Mucosa of descending colon (tissue), 3 donors: ENCODE data around the gene PRF1. TPM values are rescaled to one million over a fixed set of nuclear protein-coding genes. Genes with fewer than 3 reads are reported as not detected.

ENCODE experiments used
- ATAC-seq: fragments of 200-7000 bp; cut with Tn5 transposase; one replicate; pipeline ENCODE4 v1.9.1; 2020; ENCODE audit warnings: mild to moderate bottlenecking, moderate library complexity
- DNase-seq, 3 donors: peaks; one replicate each; pipeline ENCODE4 v3.0.0-alpha.2; 2020
- H3K36me3 ChIP-seq: fragments of 200-600 bp; one replicate; pipeline ENCODE4 v1.8.0; 2021; ENCODE audit warnings: low read depth, mild to moderate bottlenecking
- H3K4me1 ChIP-seq: fragments of 200-600 bp; one replicate; pipeline ENCODE4 v1.8.0; 2021; ENCODE audit warnings: low read depth, mild to moderate bottlenecking
- H3K4me3 ChIP-seq: fragments of 200-600 bp; one replicate; pipeline ENCODE4 v1.8.0; 2021; ENCODE audit warnings: mild to moderate bottlenecking
- H3K9me3 ChIP-seq: fragments of 200-600 bp; one replicate; pipeline ENCODE4 v1.8.0; 2021; ENCODE audit warnings: mild to moderate bottlenecking
- CTCF ChIP-seq: fragments of 200-600 bp; IDR thresholded peaks from one replicate; pipeline ENCODE4 v1.8.0; 2022; ENCODE audit warnings: antibody characterized with exemption, mild to moderate bottlenecking
- intact Hi-C, 2 donors: fragments of 100-400 bp; cut with DNase I in 1 of 2; cut with micrococcal nuclease in 1 of 2; formaldehyde crosslinking; loops; one replicate each; pipeline versions ENCODE4 v1.11.0 to v1.11.1; 2022; cut with DNase I, micrococcal nuclease
- total RNA-seq, 3 donors: library from RNA; stranded (reverse); fragmentation: NEBNext Ultra II Directional in 2 of 3; extraction: Animal tissue kit (Norgen Biotek cat#: 25700) in 2 of 3; gene quantifications; one replicate each; pipeline versions ENCODE4 v1.2.1 to v1.2.4, GENCODE V29; 2021 to 2023
- donor health status: DM: no; HTN: no; CAD: no; lungs with moderate emphysema.
- donor health status: DM: no; HTN: no; CAD: no.
- donor health status: DM: no; HTN: yes; CAD: no.

The PRF1 gene
- total RNA-seq, 3 donors from 2014 or later: 2.5 to 3.7 (median 3.0) TPM

- intact Hi-C loops: no loop called here
- DNase-seq (no peak), ATAC-seq (no peak)
- no peaks in the 10 kb centered on the region for H3K36me3 ChIP-seq
- H3K4me3 ChIP-seq: no peak overlapping the region
- no peaks in the 10 kb centered on the region for H3K9me3 ChIP-seq
- no peak for TF ChIP-seq CTCF
- H3K4me1 ChIP-seq: no peaks in the 10 kb centered on the region
Measured at GRCh38 chr10:70564901-70565351, 37.6 kb downstream of the PRF1 start.

GRCh38 chr10:70564113-70564725 is 38.3 kb downstream of the PRF1 start:
- no peak overlapping the region for H3K4me3 ChIP-seq
- no peaks in the 10 kb centered on the region for H3K36me3 ChIP-seq
- H3K4me1 ChIP-seq: no peaks in the 10 kb centered on the region
- H3K9me3 ChIP-seq: no peaks in the 10 kb centered on the region
- intact Hi-C loops: no loop called here
- no peak for TF ChIP-seq CTCF
- DNase-seq (no peak), ATAC-seq (no peak)

GRCh38 chr10:70563230-70563629 is 39.3 kb downstream of the PRF1 start:
- intact Hi-C loops: no loop called here
- ATAC-seq: no peak
- no peak for DNase-seq
- Histone ChIP-seq H3K36me3 (no peaks in the 10 kb centered on the region), H3K9me3 (no peaks in the 10 kb centered on the region), H3K4me3 (no peak overlapping the region), H3K4me1 (no peaks in the 10 kb centered on the region)
- TF ChIP-seq CTCF: no peak

- Histone ChIP-seq H3K4me1 (no peaks in the 10 kb centered on the region), H3K36me3 (no peaks in the 10 kb centered on the region), H3K4me3 (no peak overlapping the region), H3K9me3 (no peaks in the 10 kb centered on the region)
- intact Hi-C loops: no loop called here
- no peak for TF ChIP-seq CTCF
- no peak for ATAC-seq
- no peak for DNase-seq
Measured at GRCh38 chr10:70562036-70562755, 40.3 kb downstream of the PRF1 start.

- no peak for DNase-seq
- H3K4me3 ChIP-seq: no peak overlapping the region
- no peaks in the 10 kb centered on the region for H3K9me3 ChIP-seq
- intact Hi-C loops: no loop called here
- H3K36me3 ChIP-seq: no peaks in the 10 kb centered on the region
- no peak for ATAC-seq
- no peaks in the 10 kb centered on the region for H3K4me1 ChIP-seq
- no peak for TF ChIP-seq CTCF
Measured at GRCh38 chr10:70561558-70561957, 41.0 kb downstream of the PRF1 start.
